ENCODE data around the gene TBC1D25.
"Not testable (repeated sequence)": the region's sequence is repeated elsewhere in the genome, so short reads cannot be mapped to it uniquely, and the experiment has no call there.

The TBC1D25 gene

DNA sequence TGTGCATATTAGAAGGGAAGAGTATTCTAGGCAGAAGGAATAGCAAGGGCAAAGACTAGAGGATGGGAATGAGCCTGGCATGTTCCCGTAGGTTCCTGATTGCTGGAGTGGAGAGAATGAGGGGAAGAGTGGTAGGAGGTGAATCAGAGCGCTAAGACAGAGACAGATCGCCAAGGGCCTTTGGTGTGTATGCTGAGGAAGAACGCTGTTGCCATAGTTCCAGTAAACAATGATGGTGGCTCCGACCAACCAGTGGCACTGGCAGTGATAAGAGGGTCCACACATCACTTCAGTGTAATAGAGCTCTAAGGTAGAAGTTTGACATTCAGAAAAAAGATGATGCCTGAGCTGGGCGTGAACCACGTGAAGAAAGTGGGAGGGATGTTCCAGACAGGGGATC, 966 bp downstream of the TBC1D25 start:
- no peaks in the 10 kb centered on the region for H4K20me1 ChIP-seq (ENCODE audit: insufficient read depth, low read length, poor library complexity, severe bottlenecking)
- no peak overlapping the region for H2AFZ ChIP-seq (ENCODE audit: low read length)
- peaks cover 18% of the 10 kb centered on the region for H3K4me1 ChIP-seq (ENCODE audit: insufficient read depth, low read length, poor library complexity, severe bottlenecking)
- no peaks in the 10 kb centered on the region for H3K9me3 ChIP-seq (ENCODE audit: insufficient read depth, low read depth, low read length)
- peak overlapping the region; percentile 95 for H3K4me2 ChIP-seq (ENCODE audit: low read depth, low read length, poor library complexity, severe bottlenecking)
- no peaks in the 10 kb centered on the region for H3K9me2 ChIP-seq (replicated peaks; ENCODE audit: low read depth, low read length)
- no peaks in the 10 kb centered on the region for H3F3A ChIP-seq (ENCODE audit: low read depth)
- H3K27me3 ChIP-seq (ENCODE audit: insufficient read depth, low read length, poor library complexity, severe bottlenecking) = no peaks in the 10 kb centered on the region
- H3K4me3 ChIP-seq (ENCODE audit: low read length, poor library complexity, severe bottlenecking) = peak overlapping the region; percentile 85
- peak overlapping the region; percentile 82 for H3K9ac ChIP-seq (ENCODE audit: low read depth, low read length, poor library complexity, severe bottlenecking)
- no peak for TF ChIP-seq EZH2phosphoT487 (IDR thresholded peaks at IDR 0.05; ENCODE audit: borderline replicate concordance)
- TF ChIP-seq, protein P1, sequence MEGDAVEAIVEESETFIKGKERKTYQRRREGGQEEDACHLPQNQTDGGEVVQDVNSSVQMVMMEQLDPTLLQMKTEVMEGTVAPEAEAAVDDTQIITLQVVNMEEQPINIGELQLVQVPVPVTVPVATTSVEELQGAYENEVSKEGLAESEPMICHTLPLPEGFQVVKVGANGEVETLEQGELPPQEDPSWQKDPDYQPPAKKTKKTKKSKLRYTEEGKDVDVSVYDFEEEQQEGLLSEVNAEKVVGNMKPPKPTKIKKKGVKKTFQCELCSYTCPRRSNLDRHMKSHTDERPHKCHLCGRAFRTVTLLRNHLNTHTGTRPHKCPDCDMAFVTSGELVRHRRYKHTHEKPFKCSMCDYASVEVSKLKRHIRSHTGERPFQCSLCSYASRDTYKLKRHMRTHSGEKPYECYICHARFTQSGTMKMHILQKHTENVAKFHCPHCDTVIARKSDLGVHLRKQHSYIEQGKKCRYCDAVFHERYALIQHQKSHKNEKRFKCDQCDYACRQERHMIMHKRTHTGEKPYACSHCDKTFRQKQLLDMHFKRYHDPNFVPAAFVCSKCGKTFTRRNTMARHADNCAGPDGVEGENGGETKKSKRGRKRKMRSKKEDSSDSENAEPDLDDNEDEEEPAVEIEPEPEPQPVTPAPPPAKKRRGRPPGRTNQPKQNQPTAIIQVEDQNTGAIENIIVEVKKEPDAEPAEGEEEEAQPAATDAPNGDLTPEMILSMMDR (conservative IDR thresholded peaks at IDR 0.05; ENCODE audit: low read length) = no peak
- peaks cover 13% of the 10 kb centered on the region for H3K79me2 ChIP-seq (ENCODE audit: insufficient read depth, low read length)
- H3K36me3 ChIP-seq (ENCODE audit: insufficient read depth, low read length) = no peaks in the 10 kb centered on the region

DNA sequence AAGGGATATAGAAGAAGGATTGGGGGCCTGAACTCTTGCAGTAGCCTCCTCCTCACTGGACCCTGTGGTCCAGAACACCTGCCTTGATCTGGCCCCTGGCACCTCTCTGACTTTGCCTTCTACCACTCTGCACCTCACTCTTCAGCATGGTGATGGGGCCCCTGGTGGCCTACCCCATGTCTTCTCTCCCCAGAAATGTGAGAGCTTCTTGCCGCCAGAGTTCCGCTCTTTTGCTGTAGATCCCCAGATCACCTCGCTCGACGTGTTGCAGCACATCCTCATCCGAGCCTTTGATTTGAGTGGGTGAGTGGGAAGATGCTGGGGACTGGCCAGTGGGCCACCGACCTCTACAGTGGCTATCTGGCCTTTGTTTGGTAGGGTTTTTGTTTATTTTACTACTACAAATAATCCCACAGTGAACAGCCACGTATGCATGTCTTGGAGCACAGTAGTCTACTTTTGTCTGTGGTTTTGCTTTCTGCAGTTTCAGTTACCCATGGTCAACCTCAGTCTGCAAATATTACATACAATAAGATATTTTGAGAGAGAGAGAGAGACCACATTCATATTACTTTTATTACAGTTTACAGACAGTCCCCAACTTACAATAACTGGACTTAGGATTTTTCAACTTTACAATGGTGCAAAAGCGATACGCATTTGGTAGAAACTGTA, 1.8 kb downstream of the TBC1D25 start:
- no peak overlapping the region for H2AFZ ChIP-seq (ENCODE audit: low read length)
- H4K20me1 ChIP-seq (ENCODE audit: insufficient read depth, low read length, poor library complexity, severe bottlenecking) = no peaks in the 10 kb centered on the region
- no peaks in the 10 kb centered on the region for H3K36me3 ChIP-seq (ENCODE audit: insufficient read depth, low read length)
- peak overlapping the region; percentile 82 for H3K9ac ChIP-seq (ENCODE audit: low read depth, low read length, poor library complexity, severe bottlenecking)
- no peaks in the 10 kb centered on the region for H3K27me3 ChIP-seq (ENCODE audit: insufficient read depth, low read length, poor library complexity, severe bottlenecking)
- no peaks in the 10 kb centered on the region for H3K9me3 ChIP-seq (ENCODE audit: insufficient read depth, low read depth, low read length)
- peaks cover 13% of the 10 kb centered on the region for H3K79me2 ChIP-seq (ENCODE audit: insufficient read depth, low read length)
- no peaks in the 10 kb centered on the region for H3K9me2 ChIP-seq (replicated peaks; ENCODE audit: low read depth, low read length)
- peaks cover 18% of the 10 kb centered on the region for H3K4me1 ChIP-seq (ENCODE audit: insufficient read depth, low read length, poor library complexity, severe bottlenecking)
- H3K4me2 ChIP-seq (ENCODE audit: low read depth, low read length, poor library complexity, severe bottlenecking) = peak overlapping the region; percentile 95
- TF ChIP-seq EZH2phosphoT487 (IDR thresholded peaks at IDR 0.05; ENCODE audit: borderline replicate concordance) = no peak
- TF ChIP-seq, protein P1 (conservative IDR thresholded peaks at IDR 0.05; ENCODE audit: low read length) = no peak
- H3F3A ChIP-seq (ENCODE audit: low read depth) = no peaks in the 10 kb centered on the region
- H3K4me3 ChIP-seq (ENCODE audit: low read length, poor library complexity, severe bottlenecking) = peak overlapping the region; percentile 85

DNA sequence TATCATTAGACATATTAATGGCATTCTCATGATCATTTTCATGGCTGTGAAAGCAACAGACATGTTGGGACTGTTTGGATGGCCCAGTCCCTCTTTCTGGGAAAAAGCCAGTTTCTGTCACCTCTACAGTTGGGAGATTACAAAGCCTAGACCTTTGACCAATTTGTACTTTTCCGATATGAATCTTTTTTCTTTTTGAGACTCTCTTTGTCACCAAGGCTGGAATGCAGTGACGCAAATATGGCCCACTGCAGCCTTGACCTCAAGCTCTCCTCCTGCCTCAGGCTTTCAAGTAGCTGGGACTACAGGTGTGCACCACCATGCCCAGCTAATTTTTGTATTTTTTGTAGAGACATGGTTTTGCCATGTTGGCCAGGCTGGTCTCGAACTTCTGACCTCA, 9.4 kb downstream of the TBC1D25 start:
- H3K79me2 ChIP-seq (ENCODE audit: insufficient read depth, low read length) = no peaks in the 10 kb centered on the region
- no peak overlapping the region for H2AFZ ChIP-seq (ENCODE audit: low read length)
- no peak overlapping the region for H3K4me3 ChIP-seq (ENCODE audit: low read length, poor library complexity, severe bottlenecking)
- TF ChIP-seq, protein P1 (conservative IDR thresholded peaks at IDR 0.05; ENCODE audit: low read length) = no peak
- TF ChIP-seq EZH2phosphoT487 (IDR thresholded peaks at IDR 0.05; ENCODE audit: borderline replicate concordance) = no peak
- no peaks in the 10 kb centered on the region for H3K27me3 ChIP-seq (ENCODE audit: insufficient read depth, low read length, poor library complexity, severe bottlenecking)
- H3K9me3 ChIP-seq (ENCODE audit: insufficient read depth, low read depth, low read length) = no peaks in the 10 kb centered on the region
- H3K4me2 ChIP-seq (ENCODE audit: low read depth, low read length, poor library complexity, severe bottlenecking) = no peak overlapping the region
- H3K36me3 ChIP-seq (ENCODE audit: insufficient read depth, low read length) = no peaks in the 10 kb centered on the region
- no peak overlapping the region for H3K9ac ChIP-seq (ENCODE audit: low read depth, low read length, poor library complexity, severe bottlenecking)
- no peaks in the 10 kb centered on the region for H3K9me2 ChIP-seq (replicated peaks; ENCODE audit: low read depth, low read length)
- H4K20me1 ChIP-seq (ENCODE audit: insufficient read depth, low read length, poor library complexity, severe bottlenecking) = no peaks in the 10 kb centered on the region
- H3F3A ChIP-seq (ENCODE audit: low read depth) = no peaks in the 10 kb centered on the region
- H3K4me1 ChIP-seq (ENCODE audit: insufficient read depth, low read length, poor library complexity, severe bottlenecking) = no peaks in the 10 kb centered on the region

DNA sequence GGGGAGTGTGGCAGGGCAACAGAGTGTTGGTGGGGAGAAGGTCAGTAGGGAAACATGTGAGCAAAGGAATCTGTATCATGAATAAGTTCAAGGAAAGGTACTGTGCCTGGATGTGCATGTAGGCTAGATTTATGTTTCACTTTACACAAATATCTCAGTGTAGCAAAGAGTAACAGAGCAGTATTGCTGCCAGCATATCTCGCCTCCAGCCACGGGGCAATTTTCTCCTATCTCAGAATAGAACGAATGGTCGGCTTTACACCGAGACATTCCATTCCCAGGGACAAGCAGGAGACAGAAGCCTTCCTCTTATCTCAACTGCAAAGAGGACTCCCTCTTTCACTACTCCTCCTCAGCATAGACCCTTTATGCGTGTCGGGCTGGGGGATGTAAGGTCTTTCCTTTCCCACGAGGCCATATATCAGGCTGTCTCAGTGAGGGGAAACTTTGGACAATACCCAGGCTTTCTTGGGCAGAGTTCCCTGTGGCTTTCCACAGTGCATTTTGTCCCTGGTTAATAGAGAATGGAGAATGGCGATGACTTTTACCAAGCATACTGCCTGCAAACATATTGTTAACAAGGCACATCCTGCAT, 16.3 kb downstream of the TBC1D25 start:
- not testable (repeated sequence) for H3K27me3 ChIP-seq (ENCODE audit: insufficient read depth, low read length, poor library complexity, severe bottlenecking); H3K9ac ChIP-seq (ENCODE audit: low read depth, low read length, poor library complexity, severe bottlenecking); H3K4me1 ChIP-seq (ENCODE audit: insufficient read depth, low read length, poor library complexity, severe bottlenecking); H3F3A ChIP-seq (ENCODE audit: low read depth); H3K4me3 ChIP-seq (ENCODE audit: low read length, poor library complexity, severe bottlenecking); H3K9me2 ChIP-seq (replicated peaks; ENCODE audit: low read depth, low read length); H4K20me1 ChIP-seq (ENCODE audit: insufficient read depth, low read length, poor library complexity, severe bottlenecking); H3K79me2 ChIP-seq (ENCODE audit: insufficient read depth, low read length); H3K4me2 ChIP-seq (ENCODE audit: low read depth, low read length, poor library complexity, severe bottlenecking); H3K9me3 ChIP-seq (ENCODE audit: insufficient read depth, low read depth, low read length); H2AFZ ChIP-seq (ENCODE audit: low read length)
- peaks cover 17% of the 10 kb centered on the region; the same call in 1 of the 2 replicates for H3K36me3 ChIP-seq (ENCODE audit: insufficient read depth, low read length)
